DND-41 (cell line): ENCODE measurements around the gene RGS3.

Experiments used
- EZH2 ChIP-seq: IDR thresholded peaks from 3 replicates; pipeline ENCODE4 v1.6.1; 2012; ENCODE audit warnings: borderline replicate concordance, low read depth, mild to moderate bottlenecking, moderate library complexity, low read length, inconsistent platforms; ENCODE audit not compliant: severe bottlenecking
- TF ChIP-seq, protein P1 (sequence below): IDR thresholded peaks from 2 replicates; pipeline ENCODE4 v1.5.1; 2012; ENCODE audit warnings: borderline replicate concordance, low read length, moderate library complexity, mild to moderate bottlenecking; ENCODE audit not compliant: poor library complexity, severe bottlenecking; ENCODE audit errors: extremely low read depth

DNA sequence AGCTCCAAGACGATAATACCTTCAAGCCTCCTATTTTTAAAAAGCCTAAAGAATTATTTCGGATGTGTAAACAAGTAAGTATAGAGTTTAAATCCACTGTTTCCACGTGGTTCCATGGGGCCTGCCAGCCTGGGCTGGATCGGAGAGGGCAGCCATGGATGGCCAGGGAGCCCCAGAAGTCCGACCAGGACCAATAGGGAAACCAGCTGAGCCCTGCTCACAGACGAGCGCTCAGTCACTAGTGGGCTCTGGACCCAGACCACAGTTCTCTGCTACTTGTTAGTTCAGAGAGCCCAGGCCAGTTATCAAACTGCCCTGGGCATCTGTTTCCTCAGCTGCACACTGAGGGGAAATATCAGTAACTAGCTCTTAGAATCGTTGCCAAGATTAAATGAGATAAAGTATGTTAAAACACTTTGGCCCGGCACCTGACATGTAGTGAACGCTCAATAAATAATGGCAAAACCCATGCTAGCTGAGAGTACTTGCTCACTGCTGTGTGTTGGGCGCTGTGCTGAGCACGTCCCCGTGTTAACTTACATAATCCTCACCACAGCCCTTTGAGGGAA lies 124.8 kb downstream of the RGS3 start:
- TF ChIP-seq, protein P1, sequence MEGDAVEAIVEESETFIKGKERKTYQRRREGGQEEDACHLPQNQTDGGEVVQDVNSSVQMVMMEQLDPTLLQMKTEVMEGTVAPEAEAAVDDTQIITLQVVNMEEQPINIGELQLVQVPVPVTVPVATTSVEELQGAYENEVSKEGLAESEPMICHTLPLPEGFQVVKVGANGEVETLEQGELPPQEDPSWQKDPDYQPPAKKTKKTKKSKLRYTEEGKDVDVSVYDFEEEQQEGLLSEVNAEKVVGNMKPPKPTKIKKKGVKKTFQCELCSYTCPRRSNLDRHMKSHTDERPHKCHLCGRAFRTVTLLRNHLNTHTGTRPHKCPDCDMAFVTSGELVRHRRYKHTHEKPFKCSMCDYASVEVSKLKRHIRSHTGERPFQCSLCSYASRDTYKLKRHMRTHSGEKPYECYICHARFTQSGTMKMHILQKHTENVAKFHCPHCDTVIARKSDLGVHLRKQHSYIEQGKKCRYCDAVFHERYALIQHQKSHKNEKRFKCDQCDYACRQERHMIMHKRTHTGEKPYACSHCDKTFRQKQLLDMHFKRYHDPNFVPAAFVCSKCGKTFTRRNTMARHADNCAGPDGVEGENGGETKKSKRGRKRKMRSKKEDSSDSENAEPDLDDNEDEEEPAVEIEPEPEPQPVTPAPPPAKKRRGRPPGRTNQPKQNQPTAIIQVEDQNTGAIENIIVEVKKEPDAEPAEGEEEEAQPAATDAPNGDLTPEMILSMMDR: no peak
- TF ChIP-seq EZH2: no peak
